ENCODE results near the gene HIP1.

Gene HIP1

GRCh38 chr7:75711076-75711475 lies 27.7 kb downstream of the HIP1 start:
- no peak for DNase-seq (ENCODE audit: extremely low read depth, low read depth)
- TF ChIP-seq CTCF (IDR thresholded peaks at IDR 0.05; ENCODE audit: low read depth, low read length, missing control alignments): no peak
- no peak overlapping the region for H3K4me3 ChIP-seq (replicated peaks; ENCODE audit: low read depth, low read length)

- TF ChIP-seq CTCF (IDR thresholded peaks at IDR 0.05; ENCODE audit: low read depth, low read length, missing control alignments): no peak
- no peak for DNase-seq (ENCODE audit: extremely low read depth, low read depth)
Observed at GRCh38 chr7:75704928-75705327, 33.8 kb downstream of the HIP1 start.

GRCh38 chr7:75702515-75702914 lies 36.2 kb downstream of the HIP1 start:
- DNase-seq (ENCODE audit: extremely low read depth, low read depth): no peak
- no peak overlapping the region for H3K4me3 ChIP-seq (replicated peaks; ENCODE audit: low read depth, low read length)
- TF ChIP-seq CTCF (IDR thresholded peaks at IDR 0.05; ENCODE audit: low read depth, low read length, missing control alignments): no peak

More at GRCh38 chr7:75704928-75705327, 33.8 kb downstream of the HIP1 start:
- H3K4me3 ChIP-seq (replicated peaks; ENCODE audit: low read depth, low read length): no peak overlapping the region

GRCh38 chr7:75699993-75700392 lies 38.7 kb downstream of the HIP1 start:
- TF ChIP-seq CTCF (IDR thresholded peaks at IDR 0.05; ENCODE audit: low read depth, low read length, missing control alignments): no peak
- no peak overlapping the region for H3K4me3 ChIP-seq (replicated peaks; ENCODE audit: low read depth, low read length)
- DNase-seq (ENCODE audit: extremely low read depth, low read depth): no peak

- DNase-seq (ENCODE audit: extremely low read depth, low read depth): no peak
- H3K4me3 ChIP-seq (replicated peaks; ENCODE audit: low read depth, low read length): no peak overlapping the region
- TF ChIP-seq CTCF (IDR thresholded peaks at IDR 0.05; ENCODE audit: low read depth, low read length, missing control alignments): no peak
Observed at GRCh38 chr7:75698358-75698757, 40.4 kb downstream of the HIP1 start.

GRCh38 chr7:75696263-75697037 lies 42.3 kb downstream of the HIP1 start:
- H3K4me3 ChIP-seq (replicated peaks; ENCODE audit: low read depth, low read length): no peak overlapping the region
- TF ChIP-seq CTCF (IDR thresholded peaks at IDR 0.05; ENCODE audit: low read depth, low read length, missing control alignments): no peak
- DNase-seq (ENCODE audit: extremely low read depth, low read depth): no peak

Measured in HFF-Myc (cell line).